RWPE2 (cell line): Measurements from ENCODE around the gene CACNA1S.

ENCODE experiments used
- ATAC-seq: fragments of 200-7000 bp; cut with Tn5 transposase; 3 replicates; pipeline ENCODE4 v1.9.1; 2021; ENCODE audit warnings: low read depth
- DNase-seq: peaks from one replicate; pipeline ENCODE4 v3.0.0-alpha.2; 2020; ENCODE audit warnings: low spot score
- H3K27ac ChIP-seq: fragments of 450-650 bp; 2 replicates; pipeline ENCODE4 v1.5.1; 2017; ENCODE audit warnings: mild to moderate bottlenecking; ENCODE audit not compliant: poor library complexity, severe bottlenecking
- H3K27me3 ChIP-seq: fragments of 250-450 bp; sonication (Bioruptor Pico); 2 replicates; pipeline ENCODE4 v1.5.1; 2021; ENCODE audit warnings: mild to moderate bottlenecking, moderate library complexity; ENCODE audit not compliant: insufficient read depth, poor library complexity, severe bottlenecking
- H3K36me3 ChIP-seq: fragments of 250-450 bp; sonication (Bioruptor Pico); 2 replicates; pipeline ENCODE4 v1.5.1; 2020; ENCODE audit warnings: low read depth, mild to moderate bottlenecking, moderate library complexity
- H3K4me1 ChIP-seq: fragments of 250-450 bp; sonication (Bioruptor Pico); 2 replicates; pipeline ENCODE4 v1.5.1; 2021; ENCODE audit warnings: mild to moderate bottlenecking, moderate library complexity; ENCODE audit not compliant: insufficient read depth, poor library complexity, severe bottlenecking
- H3K4me3 ChIP-seq: fragments of 250-450 bp; sonication (Bioruptor Pico); 2 replicates; pipeline ENCODE4 v1.5.1; 2021; ENCODE audit warnings: mild to moderate bottlenecking, moderate library complexity; ENCODE audit not compliant: severe bottlenecking
- H3K9me3 ChIP-seq: fragments of 250-450 bp; sonication (Bioruptor Pico); 2 replicates; pipeline ENCODE4 v1.5.1; 2021; ENCODE audit warnings: mild to moderate bottlenecking, moderate library complexity; ENCODE audit not compliant: severe bottlenecking
- TF ChIP-seq, protein P1 (sequence below): fragments of 450-650 bp; IDR thresholded peaks from one replicate; pipeline ENCODE4 v1.5.1; 2017; ENCODE audit warnings: mild to moderate bottlenecking, moderate library complexity; ENCODE audit not compliant: poor library complexity, severe bottlenecking

Gene CACNA1S

DNA sequence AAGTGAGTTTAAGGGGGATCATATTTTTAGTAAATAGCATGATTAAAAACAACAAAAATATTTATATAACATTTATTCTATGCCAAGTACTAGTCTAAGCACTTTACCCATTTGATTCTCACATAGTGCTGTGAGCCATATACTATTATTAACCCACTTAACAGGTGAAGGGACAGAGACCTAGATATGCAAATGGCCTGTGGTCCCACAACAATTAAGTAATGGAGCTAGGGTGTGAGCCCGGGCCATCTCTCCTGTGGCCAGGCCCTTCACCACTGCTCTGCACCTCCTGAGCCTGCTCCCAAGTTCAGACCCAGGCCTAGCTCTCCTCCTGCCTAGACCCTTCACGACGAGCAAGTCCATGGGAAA, 14.2 kb upstream of the CACNA1S start:
- H3K36me3 ChIP-seq = no peaks in the 10 kb centered on the region
- no peak; the same call in 2 of the 3 replicates for ATAC-seq
- H3K4me3 ChIP-seq = no peak overlapping the region
- H3K9me3 ChIP-seq = no peaks in the 10 kb centered on the region
- H3K27me3 ChIP-seq = no peaks in the 10 kb centered on the region
- TF ChIP-seq, protein P1, sequence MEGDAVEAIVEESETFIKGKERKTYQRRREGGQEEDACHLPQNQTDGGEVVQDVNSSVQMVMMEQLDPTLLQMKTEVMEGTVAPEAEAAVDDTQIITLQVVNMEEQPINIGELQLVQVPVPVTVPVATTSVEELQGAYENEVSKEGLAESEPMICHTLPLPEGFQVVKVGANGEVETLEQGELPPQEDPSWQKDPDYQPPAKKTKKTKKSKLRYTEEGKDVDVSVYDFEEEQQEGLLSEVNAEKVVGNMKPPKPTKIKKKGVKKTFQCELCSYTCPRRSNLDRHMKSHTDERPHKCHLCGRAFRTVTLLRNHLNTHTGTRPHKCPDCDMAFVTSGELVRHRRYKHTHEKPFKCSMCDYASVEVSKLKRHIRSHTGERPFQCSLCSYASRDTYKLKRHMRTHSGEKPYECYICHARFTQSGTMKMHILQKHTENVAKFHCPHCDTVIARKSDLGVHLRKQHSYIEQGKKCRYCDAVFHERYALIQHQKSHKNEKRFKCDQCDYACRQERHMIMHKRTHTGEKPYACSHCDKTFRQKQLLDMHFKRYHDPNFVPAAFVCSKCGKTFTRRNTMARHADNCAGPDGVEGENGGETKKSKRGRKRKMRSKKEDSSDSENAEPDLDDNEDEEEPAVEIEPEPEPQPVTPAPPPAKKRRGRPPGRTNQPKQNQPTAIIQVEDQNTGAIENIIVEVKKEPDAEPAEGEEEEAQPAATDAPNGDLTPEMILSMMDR = no peak
- DNase-seq = no peak
- H3K27ac ChIP-seq = no peak overlapping the region
- H3K4me1 ChIP-seq = no peaks in the 10 kb centered on the region

DNA sequence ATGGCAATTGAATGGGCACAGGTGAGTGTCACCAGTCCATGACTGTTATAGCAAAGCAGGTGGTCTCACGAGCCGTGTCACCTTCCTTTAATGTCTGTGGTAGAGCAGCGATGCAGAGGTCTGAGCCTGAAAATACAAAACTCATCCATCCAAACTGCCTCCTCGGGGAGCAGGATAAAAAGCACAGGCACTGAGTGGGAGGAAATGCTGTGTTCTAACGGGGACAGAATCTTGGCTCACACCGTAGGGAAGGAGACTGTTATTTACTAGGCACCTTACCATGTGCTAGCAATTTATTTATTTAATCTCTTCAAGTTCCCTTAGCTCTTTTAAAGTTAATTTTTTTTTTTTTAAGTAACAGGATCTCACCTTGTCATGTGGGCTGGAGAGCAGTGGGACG, 13.6 kb upstream of the CACNA1S start:
- no peak overlapping the region for H3K4me3 ChIP-seq
- no peak for ATAC-seq
- H3K27ac ChIP-seq = no peak overlapping the region
- no peaks in the 10 kb centered on the region for H3K9me3 ChIP-seq
- no peak for DNase-seq
- H3K4me1 ChIP-seq = no peaks in the 10 kb centered on the region
- H3K36me3 ChIP-seq = no peaks in the 10 kb centered on the region
- no peaks in the 10 kb centered on the region for H3K27me3 ChIP-seq
- TF ChIP-seq, protein P1 = no peak

DNA sequence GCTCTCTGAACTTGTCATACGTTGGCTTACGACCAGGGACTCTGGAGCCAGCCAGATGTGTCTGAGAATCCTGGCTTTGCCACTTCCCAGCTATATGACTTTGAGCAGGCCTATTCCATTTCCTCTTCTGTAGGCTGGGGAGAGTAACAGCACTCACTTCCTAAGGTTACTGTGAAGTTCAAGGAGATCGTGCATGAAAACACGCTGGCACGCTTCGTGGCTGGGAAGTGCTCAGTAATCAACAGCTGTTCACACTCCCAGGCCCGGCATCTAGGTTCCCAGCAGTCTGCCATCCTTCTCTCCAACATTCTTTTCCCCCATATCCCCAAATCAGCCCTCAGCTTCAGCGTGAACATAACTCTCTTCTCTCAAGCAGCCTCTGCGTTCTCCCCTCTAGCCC, 12.8 kb upstream of the CACNA1S start:
- Histone ChIP-seq H3K4me1 (no peaks in the 10 kb centered on the region), H3K4me3 (no peak overlapping the region), H3K9me3 (no peaks in the 10 kb centered on the region), H3K27ac (no peak overlapping the region), H3K36me3 (no peaks in the 10 kb centered on the region), H3K27me3 (no peaks in the 10 kb centered on the region)
- DNase-seq (no peak), ATAC-seq (no peak)
- TF ChIP-seq, protein P1 = no peak

DNA sequence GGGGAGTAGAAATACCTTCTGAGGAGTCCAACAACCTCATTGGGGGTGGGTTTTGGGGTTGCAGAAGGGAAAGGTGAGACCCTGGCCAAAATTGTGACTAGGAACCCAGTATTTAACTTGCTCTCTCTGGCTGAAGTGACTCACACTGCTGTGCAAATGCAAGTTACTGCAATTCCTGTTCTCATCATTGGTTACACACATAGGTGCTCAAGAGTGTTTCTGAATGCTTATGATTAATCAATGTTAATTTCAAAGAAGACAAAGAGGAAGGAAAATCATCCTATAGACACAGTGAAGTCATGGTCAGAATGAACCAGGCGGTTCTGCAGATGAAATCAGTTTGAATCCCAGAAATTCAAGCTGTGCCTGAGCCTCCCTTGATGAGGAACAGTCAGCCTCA, 11.6 kb upstream of the CACNA1S start:
- Histone ChIP-seq H3K9me3 (no peaks in the 10 kb centered on the region), H3K4me3 (no peak overlapping the region), H3K4me1 (no peaks in the 10 kb centered on the region), H3K27me3 (no peaks in the 10 kb centered on the region), H3K36me3 (no peaks in the 10 kb centered on the region), H3K27ac (no peak overlapping the region)
- TF ChIP-seq, protein P1 = no peak
- no peak for DNase-seq
- no peak for ATAC-seq

DNA sequence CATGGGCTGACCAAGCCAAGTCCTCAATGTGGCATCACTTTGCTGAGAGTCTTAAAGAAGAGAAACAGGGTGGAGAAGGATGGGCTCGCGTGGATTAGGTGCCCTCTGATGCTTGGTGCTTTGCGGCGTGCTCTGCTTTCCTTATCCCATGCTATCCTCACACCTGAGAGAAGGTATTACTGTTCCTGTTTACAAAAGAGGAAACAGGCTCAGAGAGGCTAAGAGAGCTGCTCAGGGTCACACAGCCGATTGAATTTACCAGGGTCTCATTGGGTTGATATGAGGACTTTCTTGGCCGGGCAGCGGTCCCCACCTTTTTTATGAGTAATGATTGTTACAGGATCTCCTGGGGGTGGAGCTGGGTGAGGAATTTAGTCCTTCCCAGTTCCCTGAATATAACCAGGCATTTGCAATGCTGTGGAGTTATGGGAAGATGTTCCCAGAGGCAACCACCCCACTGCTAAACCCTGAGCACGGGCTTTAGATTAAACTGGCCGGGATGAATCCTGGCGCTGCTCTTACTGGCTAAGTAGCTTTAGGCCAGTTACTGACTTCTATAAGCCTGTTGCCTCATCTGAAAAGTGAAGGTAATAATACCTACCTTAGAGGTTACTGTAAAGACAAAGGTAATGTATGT, 10.2 kb upstream of the CACNA1S start:
- H3K9me3 ChIP-seq = no peaks in the 10 kb centered on the region
- no peaks in the 10 kb centered on the region for H3K4me1 ChIP-seq
- ATAC-seq (peak; percentile 32), DNase-seq (no peak)
- H3K36me3 ChIP-seq = no peaks in the 10 kb centered on the region
- no peak overlapping the region for H3K27ac ChIP-seq
- TF ChIP-seq, protein P1 = no peak
- H3K27me3 ChIP-seq = no peaks in the 10 kb centered on the region
- H3K4me3 ChIP-seq = no peak overlapping the region
